GM21526 (cell line): ENCODE measurements around the gene GNAQ.

Experiments
- ATAC-seq: cut with Tn5 transposase; IDR thresholded peaks from one replicate; pipeline ENCODE4 v1.9.1; 2021; ENCODE audit warnings: moderate library complexity; ENCODE audit not compliant: unreplicated experiment, low FRiP score

The GNAQ gene

GRCh38 chr9:77949751-77950436 is 81.7 kb downstream of the GNAQ start:
- no peak for ATAC-seq

DNA sequence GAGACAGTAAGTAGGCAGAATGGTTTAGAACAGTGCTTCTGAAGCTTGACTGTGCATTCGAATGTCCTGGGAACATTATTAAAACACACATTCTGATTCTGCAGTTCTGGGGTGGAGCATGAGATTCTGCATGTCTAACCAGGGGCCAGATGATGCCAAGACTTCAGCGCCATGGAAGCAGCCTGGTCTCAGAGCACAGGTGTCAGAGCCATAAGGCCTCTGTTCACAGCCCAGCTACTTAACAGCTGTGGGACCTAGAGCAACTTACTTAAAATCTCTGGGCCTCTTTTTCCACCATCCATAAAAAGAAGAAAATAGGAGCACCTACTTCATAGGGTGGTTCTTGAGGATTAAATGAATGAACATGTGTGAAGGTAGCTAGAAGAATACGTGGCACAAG is 84.0 kb downstream of the GNAQ start:
- no peak for ATAC-seq

DNA sequence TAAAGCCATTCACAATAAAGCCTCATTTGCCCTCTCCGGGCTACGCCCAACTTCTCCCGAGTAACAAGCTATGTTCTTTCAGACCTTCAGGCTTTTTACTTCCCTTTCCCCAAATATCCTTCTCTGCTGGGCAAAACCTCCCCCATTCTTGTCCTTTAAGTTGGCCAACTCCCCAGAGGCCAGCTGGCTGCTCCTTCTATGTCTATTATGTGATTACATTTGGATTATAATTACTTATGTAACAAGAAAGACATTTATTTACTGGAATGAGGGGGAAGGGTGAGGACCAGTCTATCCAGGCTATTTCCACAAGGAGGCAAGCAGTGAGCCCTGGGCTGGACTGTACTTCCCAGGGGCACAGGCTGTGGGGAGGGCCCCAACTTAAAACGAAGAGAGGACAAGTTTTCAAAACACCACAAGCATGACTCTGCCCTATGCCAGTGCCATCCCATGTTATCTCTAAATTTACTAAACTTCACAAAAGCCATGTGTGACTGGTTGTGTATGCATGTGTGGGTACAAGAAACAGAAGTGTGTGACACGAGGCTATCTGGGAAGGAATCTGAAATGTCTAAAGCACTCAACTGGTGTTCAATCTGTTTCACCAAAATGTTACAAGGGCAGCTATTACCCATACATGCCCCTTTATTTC is 84.5 kb downstream of the GNAQ start:
- no peak for ATAC-seq

GRCh38 chr9:77946296-77946695 is 85.3 kb downstream of the GNAQ start:
- no peak for ATAC-seq

- no peak for ATAC-seq
These were observed 85.8 kb downstream of the GNAQ start for GRCh38 chr9:77945798-77946197.

DNA sequence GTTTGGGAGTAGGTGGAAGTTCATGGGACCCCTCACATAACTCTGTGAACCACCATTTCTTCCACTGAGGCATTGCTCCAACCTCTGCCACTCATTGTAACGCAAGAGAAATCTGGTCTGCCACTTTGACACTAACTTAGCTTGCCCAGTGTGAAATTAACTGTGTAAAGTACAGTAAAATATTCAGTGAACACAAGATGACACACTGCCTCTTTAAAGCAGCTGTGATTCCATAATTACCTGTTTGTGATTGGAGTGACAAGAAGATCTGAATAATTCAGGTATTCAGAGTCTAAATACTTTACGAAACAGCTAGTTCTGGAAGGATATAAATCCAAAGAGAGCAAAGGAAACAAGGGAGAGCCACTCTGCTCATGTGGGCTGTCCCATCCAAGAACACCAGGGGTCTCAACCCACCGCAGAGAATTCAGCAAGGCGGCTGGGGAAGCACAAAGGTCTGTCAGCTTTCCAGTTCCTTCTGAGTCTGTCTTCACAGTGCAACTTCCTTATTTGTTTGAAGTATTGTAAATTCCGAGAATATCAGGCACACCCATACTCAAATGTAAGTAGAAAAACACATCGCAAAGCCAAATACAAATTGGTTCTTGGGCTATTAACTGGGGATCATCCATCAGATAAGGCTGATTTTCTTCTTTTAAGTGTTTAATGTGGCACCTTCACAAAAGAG is 86.9 kb downstream of the GNAQ start:
- no peak for ATAC-seq

GRCh38 chr9:77943057-77943456 is 88.6 kb downstream of the GNAQ start:
- no peak for ATAC-seq

GRCh38 chr9:77939149-77939668 is 92.4 kb downstream of the GNAQ start:
- ATAC-seq, result no peak

DNA sequence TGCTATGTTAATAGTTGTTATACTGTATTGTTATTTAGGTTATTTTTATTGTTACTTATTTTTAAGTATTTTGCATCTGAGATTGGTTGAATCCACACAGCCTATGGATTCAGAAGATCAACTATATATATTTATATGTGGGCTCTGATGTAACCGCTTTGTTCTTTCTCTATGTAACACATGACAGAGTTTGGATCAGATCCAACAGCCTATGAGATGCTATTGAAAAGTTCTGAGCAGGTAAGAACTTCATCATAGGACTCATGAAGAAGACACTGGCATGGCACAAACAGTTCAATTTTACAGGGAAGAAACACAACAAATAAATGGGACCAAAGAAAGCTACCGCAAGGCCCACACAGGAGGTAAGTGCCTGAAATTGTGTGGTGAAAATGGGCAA is 93.4 kb downstream of the GNAQ start:
- ATAC-seq, result no peak

DNA sequence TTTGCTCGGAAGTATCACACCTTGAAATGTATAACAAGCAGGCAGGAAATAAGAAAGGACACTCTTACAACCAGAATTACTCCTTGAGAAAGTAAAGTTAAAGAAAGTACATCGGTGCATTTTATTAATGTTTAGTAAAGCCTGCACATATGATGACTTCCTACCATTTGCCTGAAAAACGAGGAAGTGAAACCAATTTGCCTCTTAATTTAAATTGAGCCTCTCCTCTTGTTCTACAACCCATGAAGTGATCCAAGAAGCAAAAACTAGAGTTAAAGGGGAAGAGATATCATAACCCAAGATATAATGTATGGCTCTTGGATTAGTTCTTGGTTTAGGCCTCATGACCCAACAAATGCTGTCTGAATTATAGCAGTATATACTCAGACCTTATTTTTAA is 95.6 kb downstream of the GNAQ start:
- ATAC-seq, result no peak

GRCh38 chr9:77935211-77935610 is 96.4 kb downstream of the GNAQ start:
- ATAC-seq, result no peak

DNA sequence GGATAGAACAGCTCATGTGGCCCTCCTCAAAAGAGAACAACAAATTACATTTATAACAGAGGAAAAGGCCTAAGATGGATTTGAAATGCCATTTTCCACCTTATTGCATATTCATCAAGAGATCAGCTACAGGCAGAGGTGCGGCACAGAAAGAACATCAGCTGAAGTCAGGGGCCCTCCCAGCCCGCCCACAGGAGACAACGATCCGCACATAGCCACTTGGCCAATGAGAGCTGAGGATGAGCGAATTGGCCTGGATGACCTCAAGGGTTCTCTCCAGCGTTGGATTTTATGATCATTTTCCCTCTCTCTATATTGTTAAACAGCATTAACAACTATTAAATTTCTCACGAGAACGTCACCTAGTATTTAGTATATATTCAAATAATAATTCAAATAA is 97.6 kb downstream of the GNAQ start:
- ATAC-seq, result no peak

DNA sequence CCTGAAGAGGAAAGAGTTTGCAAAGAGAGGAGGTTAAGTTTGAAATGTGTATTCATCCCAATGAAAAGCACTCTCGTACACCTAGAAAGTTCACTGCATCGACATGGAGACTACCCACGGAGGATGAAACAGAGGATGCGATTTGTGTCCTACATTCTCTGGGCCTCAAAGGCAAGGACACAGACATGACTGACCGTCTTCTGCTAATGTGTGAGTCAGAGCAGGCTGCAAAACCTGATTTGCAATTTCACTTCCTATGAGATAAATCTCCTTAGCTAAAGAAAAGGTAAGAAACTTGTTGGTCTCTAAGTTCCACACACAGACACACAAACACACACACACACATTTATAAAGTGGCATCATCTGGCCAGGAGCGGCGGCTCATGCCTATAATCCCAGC is 98.6 kb downstream of the GNAQ start:
- no peak for ATAC-seq

DNA sequence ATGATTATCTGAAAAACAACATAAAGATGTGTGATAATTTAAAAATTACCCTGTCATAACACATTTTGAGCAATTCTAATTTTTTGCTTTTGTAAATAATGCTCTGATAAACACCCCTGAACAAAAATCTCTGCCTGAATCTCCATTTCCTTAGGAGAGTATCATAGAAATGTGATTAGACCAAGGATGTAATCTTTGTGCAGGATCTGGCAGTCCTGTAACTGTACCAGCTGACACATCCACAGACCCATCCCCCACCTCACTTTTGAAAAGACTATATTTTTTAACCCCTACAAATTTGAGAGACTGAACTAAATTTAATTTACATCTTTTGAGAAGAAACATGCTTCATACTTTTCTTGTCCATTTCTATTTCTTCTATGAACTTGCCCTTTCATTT is 101.7 kb downstream of the GNAQ start:
- no peak for ATAC-seq

- ATAC-seq, result no peak
These were observed 104.3 kb downstream of the GNAQ start for GRCh38 chr9:77927265-77927664.

- no peak for ATAC-seq
These were observed 105.2 kb downstream of the GNAQ start for GRCh38 chr9:77926371-77926878.

DNA sequence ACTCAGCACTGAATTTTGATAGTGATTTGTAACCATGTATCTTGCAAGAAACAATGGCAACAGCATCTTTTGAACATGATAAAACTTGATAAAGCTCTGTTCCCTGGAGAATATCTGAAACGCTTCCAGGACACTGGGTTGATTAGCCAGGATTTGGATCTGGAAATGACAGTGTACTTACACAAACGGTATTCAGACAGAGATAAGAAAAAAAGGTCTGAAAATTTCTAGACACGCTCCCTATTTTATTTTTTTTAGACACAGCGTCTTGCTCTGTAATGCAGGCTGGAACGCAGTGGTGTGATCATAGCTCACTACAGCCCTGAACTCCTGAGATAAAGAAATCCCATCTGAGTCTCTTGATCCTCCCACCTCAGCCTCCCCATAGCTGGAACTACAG is 109.0 kb downstream of the GNAQ start:
- ATAC-seq, result no peak

- ATAC-seq, result no peak
These were observed 113.8 kb downstream of the GNAQ start for GRCh38 chr9:77917800-77918199.

DNA sequence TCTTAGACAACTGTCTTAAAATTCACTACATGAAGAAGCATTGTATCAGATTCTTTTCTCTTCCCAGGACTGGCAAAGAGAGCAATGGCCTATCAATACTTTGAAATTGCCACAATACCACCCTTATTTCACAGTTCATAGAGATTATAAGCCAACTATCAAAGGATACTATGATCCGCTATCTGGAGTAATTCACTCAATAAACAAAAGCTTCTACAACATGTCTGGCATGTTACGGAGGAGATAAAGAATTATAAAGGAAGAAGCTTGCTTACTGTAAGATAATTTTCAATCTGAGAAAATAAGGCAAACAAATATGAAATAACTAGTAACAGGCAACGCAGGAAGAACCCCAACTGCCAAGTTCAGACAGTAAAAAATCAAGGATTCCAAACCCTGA is 114.8 kb downstream of the GNAQ start:
- ATAC-seq, result no peak

- ATAC-seq, result peak; percentile 88
These were observed 115.2 kb downstream of the GNAQ start for GRCh38 chr9:77916410-77916819.

DNA sequence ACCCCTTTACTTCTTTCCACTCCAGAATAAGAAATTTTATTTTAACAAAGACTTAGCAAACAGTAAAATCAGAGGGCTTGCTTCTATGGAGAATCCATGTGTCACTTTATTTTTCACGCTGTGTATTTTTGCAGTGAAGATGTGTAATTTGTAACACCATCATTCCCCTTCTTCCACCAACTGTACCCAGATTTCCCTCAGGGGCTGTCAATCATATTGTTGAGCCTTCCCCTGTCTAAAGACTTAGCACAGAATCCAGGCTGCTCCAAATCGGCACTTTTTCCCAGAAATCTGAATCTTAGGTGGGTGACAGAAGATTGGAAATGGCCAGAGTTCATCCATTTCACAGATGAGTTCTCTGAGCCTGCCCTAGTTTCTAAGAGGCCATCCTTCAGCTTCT is 115.9 kb downstream of the GNAQ start:
- ATAC-seq, result no peak
